Left lung (tissue), 10 donors: ENCODE measurements around the gene JAZF1. TPM values are rescaled to one million over a fixed set of nuclear protein-coding genes. Genes with fewer than 3 reads are reported as not detected.

ENCODE experiments used
- ATAC-seq: fragments of 200-7000 bp; cut with Tn5 transposase; one replicate; pipeline ENCODE4 v1.9.1; 2020; ENCODE audit warnings: moderate library complexity
- DNase-seq, 4 donors: peaks; one replicate each; pipeline ENCODE4 v3.0.0-alpha.2; 2013 to 2020
- H3K27ac ChIP-seq, 2 donors: fragments of 200-600 bp; sonication (generic) in 1 of 2; one replicate each; pipeline versions ENCODE4 v1.5.0 to v1.8.0; 2020 to 2021
- H3K27me3 ChIP-seq, 2 donors: fragments of 200-600 bp; sonication (generic) in 1 of 2; one replicate each; pipeline versions ENCODE4 v1.5.0 to v1.8.0; 2020 to 2021
- H3K36me3 ChIP-seq, 2 donors: fragments of 200-600 bp; sonication (generic) in 1 of 2; one replicate each; pipeline versions ENCODE4 v1.5.0 to v1.8.0; 2020 to 2021
- H3K4me1 ChIP-seq, 2 donors: fragments of 200-600 bp; one replicate each; pipeline ENCODE4 v1.8.0; 2021
- H3K4me3 ChIP-seq, 2 donors: fragments of 200-600 bp; sonication (generic) in 1 of 2; one replicate each; pipeline versions ENCODE4 v1.5.0 to v1.8.0; 2020 to 2021; ENCODE audit warnings: mild to moderate bottlenecking in 1 of 2
- H3K9me3 ChIP-seq, 2 donors: fragments of 200-600 bp; sonication (generic) in 1 of 2; one replicate each; pipeline versions ENCODE4 v1.5.0 to v1.8.0; 2020 to 2021
- intact Hi-C, 2 donors: fragments of 100-400 bp; cut with DNase I; formaldehyde crosslinking; loops; one replicate each; pipeline versions ENCODE4 v1.11.2 to v1.14.2; 2022
- polyA plus RNA-seq, 6 donors: library from polyadenylated mRNA; unstranded; fragments of 120-200 nt; gene quantifications; one replicate each; pipeline ENCODE4 v1.2.1, GENCODE V29; 2013; ENCODE audit not compliant: insufficient read length in 6 of 6
- total RNA-seq, 2 donors: library from RNA; stranded (reverse); fragmentation: NEBNext Ultra II Directional; extraction: Animal tissue kit (Norgen Biotek cat#: 25700); gene quantifications; one replicate each; pipeline ENCODE4 v1.2.1, GENCODE V29; 2021
- TF ChIP-seq, protein P1 (sequence below), 2 donors: fragments of 200-600 bp; sonication (generic) in 1 of 2; IDR thresholded peaks; one replicate each; pipeline versions ENCODE4 v1.5.0 to v1.8.0; 2021; ENCODE audit warnings: antibody characterized with exemption in 2 of 2
- donor health status: DM: no; HTN: yes; CAD: no.
- donor health status: DM: no; HTN: no; CAD: no.

Gene JAZF1
- total and polyA plus RNA-seq, 8 donors: 11.1 to 18.2 (median 13.8) TPM

DNA sequence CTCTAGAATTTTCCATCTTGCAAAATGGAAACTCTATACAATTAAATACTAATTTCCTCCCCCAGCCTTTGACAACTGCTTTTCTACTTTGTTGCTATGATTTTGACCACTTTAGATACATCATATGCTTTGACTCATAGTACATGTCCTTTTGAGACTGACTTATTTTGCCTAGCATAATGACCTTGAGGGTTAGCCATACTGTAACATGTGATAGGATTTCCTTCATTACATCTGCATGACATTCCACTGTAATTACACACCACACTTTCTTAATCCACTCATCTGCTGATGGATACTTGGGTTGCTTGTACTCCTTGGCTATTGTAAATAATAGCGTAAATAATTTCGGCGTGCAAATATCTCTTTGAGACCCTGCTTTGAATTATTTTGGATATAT is 127.7 kb downstream of the JAZF1 start:
- H3K27ac ChIP-seq: no peak overlapping the region
- no peaks in the 10 kb centered on the region for H3K36me3 ChIP-seq
- no peaks in the 10 kb centered on the region for H3K27me3 ChIP-seq
- TF ChIP-seq, protein P1, sequence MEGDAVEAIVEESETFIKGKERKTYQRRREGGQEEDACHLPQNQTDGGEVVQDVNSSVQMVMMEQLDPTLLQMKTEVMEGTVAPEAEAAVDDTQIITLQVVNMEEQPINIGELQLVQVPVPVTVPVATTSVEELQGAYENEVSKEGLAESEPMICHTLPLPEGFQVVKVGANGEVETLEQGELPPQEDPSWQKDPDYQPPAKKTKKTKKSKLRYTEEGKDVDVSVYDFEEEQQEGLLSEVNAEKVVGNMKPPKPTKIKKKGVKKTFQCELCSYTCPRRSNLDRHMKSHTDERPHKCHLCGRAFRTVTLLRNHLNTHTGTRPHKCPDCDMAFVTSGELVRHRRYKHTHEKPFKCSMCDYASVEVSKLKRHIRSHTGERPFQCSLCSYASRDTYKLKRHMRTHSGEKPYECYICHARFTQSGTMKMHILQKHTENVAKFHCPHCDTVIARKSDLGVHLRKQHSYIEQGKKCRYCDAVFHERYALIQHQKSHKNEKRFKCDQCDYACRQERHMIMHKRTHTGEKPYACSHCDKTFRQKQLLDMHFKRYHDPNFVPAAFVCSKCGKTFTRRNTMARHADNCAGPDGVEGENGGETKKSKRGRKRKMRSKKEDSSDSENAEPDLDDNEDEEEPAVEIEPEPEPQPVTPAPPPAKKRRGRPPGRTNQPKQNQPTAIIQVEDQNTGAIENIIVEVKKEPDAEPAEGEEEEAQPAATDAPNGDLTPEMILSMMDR (IDR thresholded peaks at IDR 0.05): no peak
- ATAC-seq (no peak), DNase-seq (no peak)
- peaks cover 0 to 9% of the 10 kb centered on the region in 2 donors for H3K4me1 ChIP-seq
- no peak overlapping the region for H3K4me3 ChIP-seq
- intact Hi-C loops: no loop called here
- H3K9me3 ChIP-seq: no peaks in the 10 kb centered on the region

- intact Hi-C loops: no loop called here
- Histone ChIP-seq H3K27me3 (no peaks in the 10 kb centered on the region), H3K27ac (no peak overlapping the region), H3K36me3 (no peaks in the 10 kb centered on the region), H3K4me1 (no peaks in the 10 kb centered on the region), H3K4me3 (no peak overlapping the region), H3K9me3 (no peaks in the 10 kb centered on the region)
- ATAC-seq (no peak), DNase-seq (no peak)
- TF ChIP-seq, protein P1 (IDR thresholded peaks at IDR 0.05): no peak
These were observed 131.9 kb downstream of the JAZF1 start for GRCh38 chr7:28048694-28049093.

- Histone ChIP-seq H3K27ac (no peak overlapping the region), H3K36me3 (no peaks in the 10 kb centered on the region)
- TF ChIP-seq, protein P1 (IDR thresholded peaks at IDR 0.05): no peak
These were observed 134.6 kb downstream of the JAZF1 start for GRCh38 chr7:28046035-28046434.

GRCh38 chr7:28045592-28045991 is 135.0 kb downstream of the JAZF1 start:
- Histone ChIP-seq H3K27me3 (no peaks in the 10 kb centered on the region), H3K36me3 (no peaks in the 10 kb centered on the region), H3K27ac (no peak overlapping the region), H3K9me3 (no peaks in the 10 kb centered on the region), H3K4me1 (no peaks in the 10 kb centered on the region), H3K4me3 (no peak overlapping the region)
- DNase-seq: no peak
- ATAC-seq: no peak
- intact Hi-C loops: no loop called here
- TF ChIP-seq, protein P1 (IDR thresholded peaks at IDR 0.05): no peak

More at GRCh38 chr7:28046035-28046434, 134.6 kb downstream of the JAZF1 start:
- no peak overlapping the region for H3K4me3 ChIP-seq
- intact Hi-C loops: no loop called here
- no peaks in the 10 kb centered on the region for H3K27me3 ChIP-seq
- H3K4me1 ChIP-seq: no peaks in the 10 kb centered on the region
- no peaks in the 10 kb centered on the region for H3K9me3 ChIP-seq
- ATAC-seq (no peak), DNase-seq (no peak)

DNA sequence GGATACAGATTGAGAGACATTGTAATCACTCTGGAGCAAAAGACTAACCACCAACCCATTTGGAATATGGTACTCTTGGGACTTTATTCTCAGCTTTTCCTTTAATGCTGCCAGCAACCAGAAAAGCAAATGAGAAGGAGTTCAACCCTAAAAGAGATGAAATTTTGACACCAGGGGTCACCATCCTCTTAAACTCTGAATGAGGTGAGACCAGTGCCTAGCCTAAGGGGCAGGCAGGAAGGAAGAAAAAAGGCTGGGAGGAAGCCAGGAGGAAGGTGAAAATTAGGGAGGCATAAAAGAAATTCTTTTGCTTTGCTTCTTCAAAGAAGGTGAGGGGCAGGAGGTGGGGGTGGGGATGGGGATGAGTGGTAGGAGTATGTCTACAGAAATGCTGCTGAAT is 135.8 kb downstream of the JAZF1 start:
- Histone ChIP-seq H3K36me3 (no peaks in the 10 kb centered on the region), H3K4me1 (no peaks in the 10 kb centered on the region), H3K9me3 (no peaks in the 10 kb centered on the region), H3K4me3 (no peak overlapping the region), H3K27ac (no peak overlapping the region), H3K27me3 (no peaks in the 10 kb centered on the region)
- intact Hi-C loops: no loop called here
- TF ChIP-seq, protein P1 (IDR thresholded peaks at IDR 0.05): no peak
- ATAC-seq: no peak
- no peak for DNase-seq
